K562 (cell line): ENCODE measurements around the gene CAVIN1. TPM values are rescaled to one million over a fixed set of nuclear protein-coding genes. Genes with fewer than 3 reads are reported as not detected.

Source experiments
- CHD2 ChIP-seq: IDR thresholded peaks from 2 replicates; pipeline ENCODE4 v1.6.1; 2011; ENCODE audit warnings: low read depth, low read length
- CREB1 ChIP-seq, 2 experiments: sonication (generic) in 1 of 2; formaldehyde crosslinking in 1 of 2; IDR thresholded peaks; 2 replicates each; pipeline versions ENCODE4 v1.6.1 to v1.8.0; 2012 to 2022; ENCODE audit warnings: inconsistent platforms in 1 of 2, mild to moderate bottlenecking in 1 of 2, missing genetic modification reagents in 1 of 2, moderate library complexity in 1 of 2
- CTBP1 ChIP-seq: fragments of 450-650 bp; IDR thresholded peaks from 2 replicates; pipeline ENCODE4 v1.6.1; 2016; ENCODE audit warnings: borderline replicate concordance
- NR2C1 ChIP-seq, 2 experiments: fragments of 450-650 bp; IDR thresholded peaks; 2 replicates each; pipeline ENCODE4 v1.6.1; 2017; ENCODE audit warnings: mild to moderate bottlenecking in 2 of 2, antibody characterized with exemption in 1 of 2, inconsistent platforms in 1 of 2, missing compliant biosample characterization in 1 of 2, missing genetic modification characterization in 1 of 2
- NR3C1 ChIP-seq: sonication (generic); formaldehyde crosslinking; IDR thresholded peaks from 2 replicates; pipeline ENCODE4 v1.8.1; 2022; ENCODE audit warnings: missing genetic modification reagents
- TAF7 ChIP-seq: fragments of 450-650 bp; IDR thresholded peaks from 2 replicates; pipeline ENCODE4 v1.6.1; 2016; ENCODE audit warnings: missing genetic modification characterization, missing compliant biosample characterization
- TOE1 ChIP-seq, 2 experiments: fragments of 450-650 bp in 1 of 2; sonication (generic) in 1 of 2; formaldehyde crosslinking in 1 of 2; IDR thresholded peaks; 2 replicates each; pipeline versions ENCODE4 v1.7.1 to v1.8.0; 2016 to 2022; ENCODE audit warnings: borderline replicate concordance in 2 of 2, mild to moderate bottlenecking in 2 of 2, antibody characterized with exemption in 1 of 2, inconsistent platforms in 1 of 2, low read depth in 1 of 2, missing genetic modification reagents in 1 of 2, moderate library complexity in 1 of 2
- ZNF165 ChIP-seq: fragments of 250-450 bp; sonication (Bioruptor Pico); IDR thresholded peaks from 2 replicates; pipeline ENCODE4 v1.4.0; 2020; ENCODE audit warnings: borderline replicate concordance
- polyA plus RNA-seq, 8 experiments: library from polyadenylated mRNA; depleted of rRNA in 4 of 8; stranded (reverse) in 5 of 8; unstranded in 3 of 8; fragments of >200 nt; fragmentation: Nextera tagmentation in 2 of 8; fragmentation: Illumina TruSeq in 1 of 8; extraction: Ambion mirVana in 2 of 8; extraction: Trizol in 1 of 8; gene quantifications; 2 replicates each; pipeline versions ENCODE4 v1.2.1 to v1.2.3, GENCODE V29; 2011 to 2014; ENCODE audit warnings: inconsistent platforms in 1 of 8, missing spikeins in 1 of 8
- total RNA-seq, 7 experiments: library from RNA; depleted of rRNA in 6 of 7; stranded (reverse); fragments of >200 nt in 6 of 7; fragmentation: Illumina TruSeq in 2 of 7; extraction: Trizol in 2 of 7; gene quantifications; 2 replicates each; pipeline versions ENCODE4 v1.2.1 to v1.2.3, GENCODE V29; 2011 to 2021; ENCODE audit warnings: low replicate concordance in 1 of 7
- TF ChIP-seq, protein P1 (sequence below): sonication (generic); formaldehyde crosslinking; IDR thresholded peaks from 2 replicates; pipeline ENCODE4 v1.9.0; 2022; ENCODE audit warnings: mild to moderate bottlenecking, missing genetic modification reagents
- TF ChIP-seq, protein P2 (sequence below): fragments of 250-450 bp; sonication (Bioruptor Pico); IDR thresholded peaks from 2 replicates; pipeline ENCODE4 v1.5.0; 2021
- TF ChIP-seq, protein P3 (sequence below), 2 experiments: fragments of 450-650 bp; IDR thresholded peaks; 2 replicates each; pipeline ENCODE4 v1.6.1; 2016; ENCODE audit warnings: mild to moderate bottlenecking in 2 of 2, borderline replicate concordance in 1 of 2, low read depth in 1 of 2, moderate library complexity in 1 of 2
- TF ChIP-seq, protein P4 (sequence below), 2 experiments: fragments of 200-800 bp in 1 of 2; sonication (Bioruptor generic) in 1 of 2; sonication (generic) in 1 of 2; formaldehyde crosslinking in 1 of 2; IDR thresholded peaks in 1 of 2; conservative IDR thresholded peaks in 1 of 2; 2 replicates each; pipeline versions ENCODE4 v1.5.0 to v1.6.1; 2016 to 2020; ENCODE audit warnings: missing compliant biosample characterization in 1 of 2, missing genetic modification characterization in 1 of 2, missing genetic modification reagents in 1 of 2

CAVIN1 gene
- total and polyA plus RNA-seq, 9 of the 15 experiments (the other 6 are each of a cell fraction or from before 2014, with no cell fraction given), result 6.8 to 162 (median 74.5) TPM

DNA sequence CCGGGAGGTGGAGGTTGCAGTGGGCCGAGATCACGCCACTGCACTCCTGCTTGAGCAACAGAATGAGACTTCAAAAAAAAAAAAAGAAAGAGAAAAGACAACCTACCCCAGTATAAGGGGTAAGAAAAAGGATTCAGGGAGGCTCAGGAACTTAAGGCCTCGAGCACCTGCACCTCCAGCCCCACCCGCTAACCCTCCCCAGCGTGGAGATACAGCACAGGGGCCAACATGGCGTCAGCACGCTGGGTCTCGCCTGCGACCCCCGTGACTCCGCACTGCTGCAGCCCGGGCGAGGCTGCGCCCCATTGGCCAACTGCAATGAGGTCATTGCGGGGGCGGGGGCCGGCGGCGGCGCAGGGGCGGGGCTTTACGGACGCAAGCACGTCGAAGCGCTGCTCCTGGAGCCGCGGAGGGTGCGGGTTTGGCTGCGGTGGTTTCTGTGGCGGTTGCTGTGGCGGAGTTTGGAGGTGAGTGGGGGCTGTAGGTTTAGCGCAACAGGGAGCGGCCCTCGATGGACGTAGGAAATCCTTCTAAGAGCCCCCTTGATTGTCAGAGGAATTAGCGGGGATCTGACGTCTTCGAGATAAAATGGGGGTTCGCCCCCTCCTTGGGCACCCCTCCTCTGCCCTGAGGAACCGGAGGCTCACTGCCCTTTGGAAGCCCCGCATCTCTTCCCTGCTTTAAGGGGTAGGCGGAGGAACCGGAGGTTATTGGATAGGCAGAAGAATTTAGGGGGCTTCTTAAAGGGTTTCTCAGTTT, 35.6 kb upstream of the CAVIN1 start, which contains the start of gene ATP6V0A1 (continued):
- TF ChIP-seq, protein P1, sequence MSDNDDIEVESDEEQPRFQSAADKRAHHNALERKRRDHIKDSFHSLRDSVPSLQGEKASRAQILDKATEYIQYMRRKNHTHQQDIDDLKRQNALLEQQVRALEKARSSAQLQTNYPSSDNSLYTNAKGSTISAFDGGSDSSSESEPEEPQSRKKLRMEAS, result peak; percentile 76
- TF ChIP-seq NR2C1 (IDR thresholded peaks at IDR 0.05), result no peak
- TF ChIP-seq NR2C1 (tag; IDR thresholded peaks at IDR 0.05), result 0 out of 2 replicates have a peak, but pooled peaks have one; percentile 20
- TF ChIP-seq, protein P2, sequence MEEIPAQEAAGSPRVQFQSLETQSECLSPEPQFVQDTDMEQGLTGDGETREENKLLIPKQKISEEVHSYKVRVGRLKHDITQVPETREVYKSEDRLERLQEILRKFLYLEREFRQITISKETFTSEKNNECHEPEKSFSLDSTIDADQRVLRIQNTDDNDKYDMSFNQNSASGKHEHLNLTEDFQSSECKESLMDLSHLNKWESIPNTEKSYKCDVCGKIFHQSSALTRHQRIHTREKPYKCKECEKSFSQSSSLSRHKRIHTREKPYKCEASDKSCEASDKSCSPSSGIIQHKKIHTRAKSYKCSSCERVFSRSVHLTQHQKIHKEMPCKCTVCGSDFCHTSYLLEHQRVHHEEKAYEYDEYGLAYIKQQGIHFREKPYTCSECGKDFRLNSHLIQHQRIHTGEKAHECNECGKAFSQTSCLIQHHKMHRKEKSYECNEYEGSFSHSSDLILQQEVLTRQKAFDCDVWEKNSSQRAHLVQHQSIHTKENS (CRISPR knock-in tag), result no peak
- TF ChIP-seq CTBP1, result no peak
- TF ChIP-seq TAF7 (tag), result peak; percentile 47; the same call in 1 of the 2 replicates
- no peak for TF ChIP-seq ZNF165 (CRISPR knock-in tag)
- TF ChIP-seq, protein P3, sequence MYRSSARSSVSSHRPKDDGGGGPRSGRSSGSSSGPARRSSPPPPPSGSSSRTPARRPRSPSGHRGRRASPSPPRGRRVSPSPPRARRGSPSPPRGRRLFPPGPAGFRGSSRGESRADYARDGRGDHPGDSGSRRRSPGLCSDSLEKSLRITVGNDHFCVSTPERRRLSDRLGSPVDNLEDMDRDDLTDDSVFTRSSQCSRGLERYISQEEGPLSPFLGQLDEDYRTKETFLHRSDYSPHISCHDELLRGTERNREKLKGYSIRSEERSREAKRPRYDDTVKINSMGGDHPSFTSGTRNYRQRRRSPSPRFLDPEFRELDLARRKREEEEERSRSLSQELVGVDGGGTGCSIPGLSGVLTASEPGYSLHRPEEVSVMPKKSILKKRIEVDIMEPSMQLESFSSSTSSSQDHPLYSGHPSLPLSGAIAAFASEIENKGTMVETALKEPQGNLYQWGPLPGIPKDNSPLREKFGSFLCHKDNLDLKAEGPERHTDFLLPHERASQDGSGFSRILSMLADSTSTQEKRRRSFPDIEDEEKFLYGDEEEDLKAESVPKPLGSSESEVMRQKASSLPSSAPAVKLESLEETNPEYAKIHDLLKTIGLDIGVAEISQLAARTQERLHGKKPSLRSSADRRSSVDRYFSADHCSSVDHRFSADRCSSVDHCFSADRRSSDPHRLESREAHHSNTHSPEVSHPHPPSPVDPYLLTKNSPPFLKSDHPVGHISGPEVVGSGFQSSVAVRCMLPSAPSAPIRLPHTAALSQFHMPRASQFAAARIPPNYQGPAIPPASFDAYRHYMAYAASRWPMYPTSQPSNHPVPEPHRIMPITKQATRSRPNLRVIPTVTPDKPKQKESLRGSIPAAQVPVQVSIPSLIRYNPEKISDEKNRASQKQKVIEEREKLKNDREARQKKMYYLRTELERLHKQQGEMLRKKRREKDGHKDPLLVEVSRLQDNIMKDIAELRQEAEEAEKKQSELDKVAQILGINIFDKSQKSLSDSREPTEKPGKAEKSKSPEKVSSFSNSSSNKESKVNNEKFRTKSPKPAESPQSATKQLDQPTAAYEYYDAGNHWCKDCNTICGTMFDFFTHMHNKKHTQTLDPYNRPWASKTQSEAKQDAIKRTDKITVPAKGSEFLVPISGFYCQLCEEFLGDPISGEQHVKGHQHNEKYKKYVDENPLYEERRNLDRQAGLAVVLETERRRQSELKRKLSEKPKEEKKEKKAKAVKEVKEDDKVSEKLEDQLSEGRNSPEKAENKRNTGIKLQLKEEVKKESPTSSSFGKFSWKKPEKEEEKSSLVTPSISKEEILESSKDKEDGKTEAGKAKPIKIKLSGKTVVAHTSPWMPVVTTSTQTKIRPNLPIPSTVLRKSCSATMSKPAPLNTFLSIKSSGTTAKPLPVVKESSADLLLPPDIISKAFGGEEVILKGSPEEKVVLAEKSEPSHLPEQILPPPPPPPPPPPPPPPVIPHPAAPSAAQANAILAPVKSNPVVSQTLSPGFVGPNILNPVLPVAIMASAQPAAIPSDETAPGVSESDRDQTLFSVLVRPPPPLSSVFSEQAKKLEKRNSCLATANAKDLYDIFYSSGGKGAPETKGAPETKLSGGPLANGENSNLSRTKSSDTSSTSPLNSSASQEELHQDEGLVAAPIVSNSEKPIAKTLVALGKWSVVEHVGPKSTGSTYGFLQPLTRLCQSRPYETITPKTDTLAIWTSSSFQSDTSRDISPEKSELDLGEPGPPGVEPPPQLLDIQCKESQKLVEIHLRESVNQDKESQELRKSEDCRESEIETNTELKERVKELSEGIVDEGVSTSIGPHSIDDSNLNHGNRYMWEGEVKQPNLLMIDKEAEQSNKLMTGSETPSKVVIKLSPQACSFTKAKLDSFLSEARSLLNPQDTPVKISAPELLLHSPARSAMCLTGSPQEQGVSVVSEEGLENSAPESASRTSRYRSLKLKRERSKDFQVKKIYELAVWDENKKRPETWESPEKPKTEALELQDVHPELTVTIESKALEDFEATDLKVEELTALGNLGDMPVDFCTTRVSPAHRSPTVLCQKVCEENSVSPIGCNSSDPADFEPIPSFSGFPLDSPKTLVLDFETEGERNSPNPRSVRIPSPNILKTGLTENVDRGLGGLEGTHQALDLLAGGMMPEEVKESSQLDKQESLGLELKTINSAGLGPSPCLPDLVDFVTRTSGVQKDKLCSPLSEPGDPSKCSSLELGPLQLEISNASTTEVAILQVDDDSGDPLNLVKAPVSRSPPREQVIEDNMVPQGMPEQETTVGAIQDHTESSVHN (IDR thresholded peaks at IDR 0.05; ENCODE audit: borderline replicate concordance in 1 of 2, low read depth in 1 of 2), result 0 out of 4 replicates have a peak, but pooled peaks of 1 of the 2 experiments have one; percentile 35
- TF ChIP-seq NR3C1, result no peak
- TF ChIP-seq, protein P4, sequence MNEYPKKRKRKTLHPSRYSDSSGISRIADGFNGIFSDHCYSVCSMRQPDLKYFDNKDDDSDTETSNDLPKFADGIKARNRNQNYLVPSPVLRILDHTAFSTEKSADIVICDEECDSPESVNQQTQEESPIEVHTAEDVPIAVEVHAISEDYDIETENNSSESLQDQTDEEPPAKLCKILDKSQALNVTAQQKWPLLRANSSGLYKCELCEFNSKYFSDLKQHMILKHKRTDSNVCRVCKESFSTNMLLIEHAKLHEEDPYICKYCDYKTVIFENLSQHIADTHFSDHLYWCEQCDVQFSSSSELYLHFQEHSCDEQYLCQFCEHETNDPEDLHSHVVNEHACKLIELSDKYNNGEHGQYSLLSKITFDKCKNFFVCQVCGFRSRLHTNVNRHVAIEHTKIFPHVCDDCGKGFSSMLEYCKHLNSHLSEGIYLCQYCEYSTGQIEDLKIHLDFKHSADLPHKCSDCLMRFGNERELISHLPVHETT (CRISPR knock-in tag; conservative IDR thresholded peaks at IDR 0.05 in 1 of 2, IDR thresholded peaks at IDR 0.05 in 1 of 2), result peak in 1 of 2 experiments; percentile 49; a peak in 1 of 4 replicates
- TF ChIP-seq CHD2, result 0 out of 2 replicates have a peak, but pooled peaks have one; percentile 20
- TF ChIP-seq CREB1 (IDR thresholded peaks at IDR 0.05), result peak; percentile 68
- TF ChIP-seq CREB1 (CRISPR knock-in tag; IDR thresholded peaks at IDR 0.05), result no peak
- 0 out of 2 replicates have a peak, but pooled peaks have one; percentile 41 for TF ChIP-seq TOE1 (IDR thresholded peaks at IDR 0.05; ENCODE audit: borderline replicate concordance)
- no peak for TF ChIP-seq TOE1 (CRISPR knock-in tag; IDR thresholded peaks at IDR 0.05; ENCODE audit: borderline replicate concordance, low read depth)
